GM19328 (cell line): ENCODE results near the gene TMEM19.
A peak's percentile ranks its signal among the peaks of the same experiment; 100 is the strongest.
"Not testable (repeated sequence)": the region's sequence is repeated elsewhere in the genome, so short reads cannot be mapped to it uniquely, and the experiment has no call there.

Experiments used
- ATAC-seq: cut with Tn5 transposase; IDR thresholded peaks from one replicate; pipeline ENCODE4 v1.9.1; 2021; ENCODE audit warnings: mild to moderate bottlenecking, moderate library complexity; ENCODE audit not compliant: unreplicated experiment

TMEM19 gene

DNA sequence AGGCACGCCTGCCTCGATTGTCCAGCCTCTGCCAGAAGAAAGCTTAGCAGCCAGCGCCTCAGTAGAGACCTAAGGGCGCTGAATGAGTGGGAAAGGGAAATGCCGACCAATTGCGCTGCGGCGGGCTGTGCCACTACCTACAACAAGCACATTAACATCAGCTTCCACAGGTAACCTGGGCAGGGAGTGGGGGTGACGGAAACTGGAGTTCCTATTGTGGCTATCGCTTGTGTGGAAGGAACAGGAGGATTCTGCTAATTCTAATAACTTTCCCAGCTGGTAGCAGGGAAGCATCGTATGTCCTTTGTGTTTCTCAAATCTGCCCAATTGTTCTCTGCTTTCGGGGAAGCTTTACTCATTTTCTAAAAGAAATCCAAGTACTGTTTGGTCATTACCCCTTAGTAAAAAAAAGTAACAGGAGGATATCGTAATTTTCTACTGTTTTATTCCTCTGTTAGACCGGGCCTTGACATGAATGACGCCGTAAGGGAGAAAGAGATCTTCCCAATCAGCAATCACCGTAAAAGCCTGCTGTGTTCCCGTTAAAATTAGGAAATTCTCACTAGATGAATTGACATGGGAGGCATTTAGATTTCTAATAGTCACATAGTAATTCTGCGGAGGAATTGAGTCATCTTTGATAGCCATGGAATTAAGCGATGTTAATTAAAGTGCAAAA, 21.3 kb upstream of the TMEM19 start:
- peak; percentile 5 for ATAC-seq

- no peak for ATAC-seq
Observed at GRCh38 chr12:71665090-71665463, 20.8 kb upstream of the TMEM19 start.

GRCh38 chr12:71666259-71666658, 19.6 kb upstream of the TMEM19 start:
- ATAC-seq: no peak

- ATAC-seq: no peak
Observed at GRCh38 chr12:71671311-71671710, 14.6 kb upstream of the TMEM19 start.

- ATAC-seq: no peak
Observed at GRCh38 chr12:71671816-71672215, 14.1 kb upstream of the TMEM19 start.

- ATAC-seq: no peak
Observed at GRCh38 chr12:71682466-71682865, 3.4 kb upstream of the TMEM19 start.

- no peak for ATAC-seq
Observed at GRCh38 chr12:71683633-71684032, 2.2 kb upstream of the TMEM19 start.

- no peak for ATAC-seq
Observed at GRCh38 chr12:71684081-71684480, 1.8 kb upstream of the TMEM19 start.

DNA sequence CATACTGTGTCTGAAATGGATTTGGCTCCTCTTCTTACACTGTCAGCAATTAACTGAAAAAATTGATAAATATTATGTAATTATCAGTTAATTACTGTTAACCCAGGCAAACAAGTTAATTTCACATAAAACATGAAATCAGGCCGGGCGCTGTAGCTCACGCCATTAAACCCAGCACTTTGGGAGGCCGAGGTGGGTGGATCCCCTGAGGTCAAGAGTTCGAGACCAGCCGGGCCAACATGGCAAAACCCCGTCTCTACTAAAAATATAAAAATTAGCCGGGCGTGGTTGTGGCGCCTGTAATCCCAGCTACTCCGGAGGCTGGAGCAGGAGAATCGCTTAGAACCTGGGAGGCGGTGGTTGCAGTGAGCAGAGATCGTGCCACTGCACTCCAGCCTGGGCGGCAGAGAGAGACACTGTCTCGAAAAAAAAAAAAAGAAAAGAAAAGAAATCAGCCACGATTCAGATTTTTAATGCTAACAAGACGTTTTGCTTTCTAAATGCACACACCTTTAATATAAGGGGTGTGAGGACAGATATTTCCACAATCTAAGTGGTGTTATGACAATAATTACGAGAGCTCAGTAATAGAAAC, 473 bp upstream of the TMEM19 start:
- ATAC-seq: no peak

GRCh38 chr12:71686658-71687025, 760 bp downstream of the TMEM19 start:
- ATAC-seq: no peak

DNA sequence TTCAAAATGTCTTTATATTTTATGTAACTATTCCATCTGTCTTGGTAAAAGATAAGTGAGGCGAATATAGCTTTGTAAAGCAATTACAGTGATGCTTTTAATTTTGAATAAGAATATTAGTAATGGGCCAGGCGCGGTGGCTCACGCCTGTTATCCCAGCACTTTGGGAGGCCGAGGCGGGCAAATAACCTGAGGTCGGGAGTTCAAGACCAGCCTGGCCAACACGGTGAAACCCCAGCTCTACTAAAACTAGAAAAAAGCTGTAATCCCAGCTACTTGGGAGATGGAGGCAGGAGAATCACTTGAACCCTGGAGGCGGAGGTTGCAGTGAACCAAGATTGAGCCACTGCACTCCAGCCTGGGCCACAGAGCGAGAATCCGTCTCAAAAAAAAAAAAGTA, 1.3 kb downstream of the TMEM19 start:
- ATAC-seq: not testable (repeated sequence)

DNA sequence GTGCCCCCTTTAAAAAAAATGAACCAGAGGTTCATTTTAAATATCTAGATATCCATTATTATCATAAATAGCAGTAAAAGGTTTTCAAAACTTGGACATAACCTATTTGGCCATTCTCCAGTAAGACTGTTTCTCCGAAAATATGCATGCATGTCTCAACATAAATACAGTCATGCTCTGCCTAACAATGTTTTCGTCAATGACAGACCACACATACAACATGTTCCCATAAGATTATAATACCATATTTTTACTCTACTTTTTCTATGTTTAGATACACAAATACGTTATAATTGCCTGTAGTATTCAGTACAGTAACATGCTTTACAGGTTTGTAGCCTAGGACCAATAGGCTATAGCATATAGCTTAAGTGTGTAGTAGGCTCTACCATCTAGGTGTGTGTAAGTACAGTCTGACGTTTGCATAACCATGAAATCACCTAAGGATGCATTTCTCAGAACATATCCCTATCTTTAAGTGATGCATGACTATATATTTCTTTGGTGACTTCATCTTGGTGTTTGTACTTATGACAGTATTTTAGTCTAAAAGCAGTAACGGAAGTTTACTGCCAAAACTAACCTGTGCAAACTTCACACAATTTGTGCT, 3.2 kb downstream of the TMEM19 start:
- ATAC-seq: no peak

DNA sequence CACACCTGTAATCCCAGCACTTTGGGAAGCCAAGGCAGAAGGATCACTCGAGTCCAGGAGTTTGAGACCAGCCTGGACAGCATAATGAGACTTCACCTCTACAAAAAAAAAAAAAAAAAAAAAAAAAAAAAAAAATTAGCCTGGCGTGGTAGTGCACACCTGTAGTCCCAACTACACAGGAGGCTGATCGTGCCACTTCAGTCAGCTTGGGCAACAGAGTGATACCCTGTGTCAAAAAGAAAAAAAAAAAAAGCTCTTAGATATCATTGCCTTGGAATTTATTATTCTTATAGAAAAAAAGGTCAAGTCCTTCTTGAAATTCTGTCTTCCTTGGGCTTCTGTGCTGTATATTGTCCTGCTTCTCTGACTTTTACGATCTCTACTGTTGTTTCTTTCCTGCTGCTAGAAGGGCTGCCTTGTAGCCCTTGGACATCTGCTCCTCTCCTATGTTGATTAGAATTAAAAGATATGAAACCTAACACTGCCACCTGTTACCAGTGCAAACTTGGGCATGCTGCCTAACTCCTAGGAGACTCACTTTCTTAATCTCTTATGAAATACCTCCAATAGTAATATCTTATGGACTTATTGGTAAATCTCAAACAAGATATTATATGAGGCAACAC, 5.7 kb downstream of the TMEM19 start:
- no peak for ATAC-seq

DNA sequence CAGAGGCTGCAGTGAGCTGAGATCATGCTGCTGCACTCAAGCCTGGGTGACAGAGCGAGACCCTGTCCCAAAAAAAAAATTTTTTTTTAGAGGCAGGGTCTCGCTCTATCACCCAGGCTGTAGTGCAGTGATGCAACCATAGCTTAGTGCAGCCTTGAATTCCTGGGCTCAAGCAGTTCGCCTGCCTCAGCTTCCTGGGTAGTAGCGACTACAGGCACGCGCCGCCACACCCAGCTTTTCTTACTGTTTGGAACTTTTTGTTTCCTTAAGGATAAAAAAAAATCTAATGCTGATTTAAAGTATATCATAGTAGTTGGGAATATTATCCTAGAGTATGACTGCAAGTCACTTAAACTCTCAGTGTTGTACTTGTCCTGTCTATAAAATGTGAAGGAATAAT, 7.2 kb downstream of the TMEM19 start:
- no peak for ATAC-seq

DNA sequence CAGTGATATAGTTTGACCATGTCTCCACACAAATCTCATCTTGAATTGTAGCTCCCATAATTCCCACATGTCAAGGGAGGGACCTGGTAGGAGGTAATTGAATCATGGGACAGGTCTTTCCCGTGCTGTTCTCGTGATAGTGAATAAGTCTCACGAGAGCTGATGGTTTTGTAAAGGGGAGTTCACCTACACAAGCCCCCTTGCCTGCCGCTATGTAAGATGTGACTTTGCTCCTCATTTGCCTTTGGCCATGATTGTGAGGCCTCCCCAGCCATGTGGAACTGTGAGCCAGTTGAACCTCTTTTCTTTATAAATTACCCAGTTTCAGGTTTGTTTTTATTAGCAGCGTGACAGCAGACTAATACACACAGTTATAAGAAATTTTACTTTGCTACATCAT, 7.8 kb downstream of the TMEM19 start:
- ATAC-seq: not testable (repeated sequence)

DNA sequence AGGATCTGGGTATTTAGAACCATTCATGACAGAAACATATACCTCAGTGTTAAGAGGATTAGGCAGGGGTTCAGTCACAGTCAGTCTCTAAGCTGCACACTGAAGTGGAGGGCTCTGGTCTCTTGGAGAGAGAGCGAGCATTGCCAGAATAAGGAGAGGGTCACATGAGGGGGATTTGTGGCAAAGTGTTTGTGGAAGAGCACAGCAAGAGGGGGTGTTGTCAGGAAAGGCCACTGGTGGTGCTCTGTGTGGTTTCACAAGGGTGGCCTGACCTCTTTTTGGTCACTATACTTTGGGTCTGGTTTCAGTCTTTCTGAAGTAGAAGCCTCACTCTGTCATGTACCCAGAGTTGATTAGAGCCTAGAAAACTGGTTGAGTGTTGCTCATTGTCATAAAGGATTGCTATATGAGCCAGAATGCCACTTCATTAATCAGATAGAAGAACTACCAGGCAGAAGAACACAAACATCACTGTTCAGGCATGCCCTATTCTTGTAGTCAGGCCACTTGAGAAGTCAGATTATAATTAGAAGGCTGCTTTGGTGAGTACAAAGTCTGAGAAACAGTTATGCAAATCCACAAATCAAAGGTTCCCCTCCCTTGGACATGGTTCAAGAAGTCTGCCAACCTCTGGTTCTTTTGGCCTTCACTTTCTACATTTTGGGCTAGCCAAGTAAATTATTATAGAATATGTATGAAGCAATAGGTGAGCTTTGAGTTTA, 8.4 kb downstream of the TMEM19 start:
- peak; percentile 82 for ATAC-seq

GRCh38 chr12:71695782-71696181, 9.9 kb downstream of the TMEM19 start:
- ATAC-seq: no peak

- ATAC-seq: not testable (repeated sequence)
Observed at GRCh38 chr12:71702181-71702580, 16.3 kb downstream of the TMEM19 start.

DNA sequence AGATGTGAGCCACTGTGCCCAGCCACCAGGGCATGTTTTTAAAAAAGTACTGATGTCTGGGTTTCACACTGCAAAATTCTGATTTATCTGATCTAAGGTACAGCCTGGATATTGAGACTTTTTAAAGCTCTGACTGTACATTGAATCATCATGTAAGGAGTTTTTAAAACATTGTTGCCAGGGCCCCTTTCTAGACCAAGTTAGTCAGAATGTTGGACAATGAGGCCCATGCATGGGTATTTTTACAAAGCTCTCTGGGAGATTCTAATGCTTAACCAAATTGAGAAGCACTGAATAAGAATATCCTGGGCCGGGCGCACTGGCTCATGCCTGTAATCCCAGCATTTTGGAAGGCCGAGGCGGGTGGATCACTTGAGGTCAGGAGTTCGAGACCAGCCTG, 16.7 kb downstream of the TMEM19 start:
- ATAC-seq: no peak

DNA sequence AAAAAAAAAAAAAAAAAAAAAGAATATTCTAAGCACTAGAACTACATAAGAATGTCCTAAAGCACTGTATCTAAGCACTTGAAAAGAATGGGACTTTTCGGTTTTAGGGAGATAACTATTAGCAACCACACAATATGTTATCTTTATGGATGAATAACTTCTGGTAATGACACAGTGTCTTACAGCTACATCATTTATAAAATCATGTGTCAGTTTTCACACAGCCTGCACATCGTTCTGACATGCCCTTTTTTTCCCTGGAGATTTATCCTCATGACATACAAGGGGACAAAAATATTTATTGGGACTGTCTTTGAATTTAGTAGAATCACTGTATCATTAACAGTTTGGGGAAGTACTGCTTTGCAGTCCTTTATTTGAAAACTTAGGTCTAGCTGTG, 17.3 kb downstream of the TMEM19 start:
- no peak for ATAC-seq

DNA sequence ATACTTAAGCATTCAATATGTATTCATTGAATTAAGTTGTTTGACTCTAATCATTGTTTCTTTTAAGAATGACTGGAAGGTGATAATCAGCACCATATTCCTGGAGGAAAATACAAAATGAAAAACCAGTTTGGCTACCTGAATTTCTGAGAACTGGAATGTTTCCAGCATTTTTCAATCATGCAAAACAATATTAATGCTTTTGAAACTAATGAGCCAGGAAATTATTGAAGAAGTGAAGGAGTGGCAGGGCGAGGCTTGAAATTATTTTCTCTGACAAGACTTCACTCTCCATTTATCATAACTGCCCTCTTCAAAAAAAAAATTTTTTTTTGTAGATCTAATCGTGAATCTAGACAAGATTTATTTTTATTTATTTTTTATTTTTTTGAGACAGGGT, 19.0 kb downstream of the TMEM19 start:
- no peak for ATAC-seq

- ATAC-seq: no peak
Observed at GRCh38 chr12:71708658-71709057, 22.8 kb downstream of the TMEM19 start.
